HCT116 (cell line): ENCODE results near the gene GRHPR.

Source experiments
- CEBPB ChIP-seq: IDR thresholded peaks from 2 replicates; pipeline ENCODE4 v1.6.1; 2012; ENCODE audit warnings: low read depth
- EZH2 ChIP-seq: fragments of 200-600 bp; sonication (generic); IDR thresholded peaks from 2 replicates; pipeline ENCODE4 v1.6.1; 2017; ENCODE audit warnings: antibody characterized with exemption, mixed run types
- POLR2A ChIP-seq: IDR thresholded peaks from 2 replicates; pipeline ENCODE4 v1.7.0; 2011; ENCODE audit warnings: borderline replicate concordance; ENCODE audit not compliant: insufficient read depth, insufficient read length; ENCODE audit errors: extremely low read depth
- TF ChIP-seq, protein P1 (sequence below), 3 experiments: fragments of 200-600 bp in 1 of 3; sonication (generic) in 1 of 3; IDR thresholded peaks in 2 of 3; conservative IDR thresholded peaks in 1 of 3; 2 replicates each; pipeline ENCODE4 v1.5.1; 2012 to 2017; ENCODE audit warnings: low read depth in 2 of 3, low read length in 2 of 3, antibody characterized with exemption in 1 of 3, borderline replicate concordance in 1 of 3, control low read depth in 1 of 3, mild to moderate bottlenecking in 1 of 3, mixed read lengths in 1 of 3, mixed run types in 1 of 3, moderate library complexity in 1 of 3; ENCODE audit not compliant: insufficient read depth in 1 of 3

DNA sequence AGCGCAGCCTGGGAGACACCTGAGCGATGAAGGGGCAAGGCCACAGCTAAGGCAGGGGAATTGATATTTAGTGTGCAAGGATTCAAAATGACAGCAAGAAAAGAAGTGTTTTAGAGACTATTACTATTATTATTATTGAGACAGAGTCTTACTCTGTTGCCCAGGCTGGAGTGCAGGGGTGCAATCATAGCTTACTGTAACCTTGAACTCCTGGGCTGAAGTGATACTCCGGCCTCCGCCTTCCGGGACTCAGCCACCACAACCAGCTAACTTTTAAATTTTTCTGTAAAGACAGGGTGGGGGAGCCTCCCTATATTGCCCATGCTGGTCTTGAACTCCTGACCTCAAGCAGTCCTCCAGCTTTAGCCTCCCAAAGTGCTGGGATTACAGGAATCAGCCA lies 3.3 kb upstream of the GRHPR start:
- TF ChIP-seq CEBPB = no peak
- TF ChIP-seq, protein P1, sequence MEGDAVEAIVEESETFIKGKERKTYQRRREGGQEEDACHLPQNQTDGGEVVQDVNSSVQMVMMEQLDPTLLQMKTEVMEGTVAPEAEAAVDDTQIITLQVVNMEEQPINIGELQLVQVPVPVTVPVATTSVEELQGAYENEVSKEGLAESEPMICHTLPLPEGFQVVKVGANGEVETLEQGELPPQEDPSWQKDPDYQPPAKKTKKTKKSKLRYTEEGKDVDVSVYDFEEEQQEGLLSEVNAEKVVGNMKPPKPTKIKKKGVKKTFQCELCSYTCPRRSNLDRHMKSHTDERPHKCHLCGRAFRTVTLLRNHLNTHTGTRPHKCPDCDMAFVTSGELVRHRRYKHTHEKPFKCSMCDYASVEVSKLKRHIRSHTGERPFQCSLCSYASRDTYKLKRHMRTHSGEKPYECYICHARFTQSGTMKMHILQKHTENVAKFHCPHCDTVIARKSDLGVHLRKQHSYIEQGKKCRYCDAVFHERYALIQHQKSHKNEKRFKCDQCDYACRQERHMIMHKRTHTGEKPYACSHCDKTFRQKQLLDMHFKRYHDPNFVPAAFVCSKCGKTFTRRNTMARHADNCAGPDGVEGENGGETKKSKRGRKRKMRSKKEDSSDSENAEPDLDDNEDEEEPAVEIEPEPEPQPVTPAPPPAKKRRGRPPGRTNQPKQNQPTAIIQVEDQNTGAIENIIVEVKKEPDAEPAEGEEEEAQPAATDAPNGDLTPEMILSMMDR (IDR thresholded peaks at IDR 0.05 in 2 of 3, conservative IDR thresholded peaks at IDR 0.05 in 1 of 3; ENCODE audit: borderline replicate concordance in 1 of 3, insufficient read depth in 1 of 3, low read depth in 2 of 3, low read length in 2 of 3) = no peak
- no peak for TF ChIP-seq POLR2A
- no peak for TF ChIP-seq EZH2
